GM21786 (cell line): Measurements from ENCODE around the gene RALGAPA1.
"Not testable (repeated sequence)": the region's sequence is repeated elsewhere in the genome, so short reads cannot be mapped to it uniquely, and the experiment has no call there.

Source experiments
- ATAC-seq: cut with Tn5 transposase; IDR thresholded peaks from one replicate; pipeline ENCODE4 v1.9.1; 2021; ENCODE audit not compliant: unreplicated experiment

Gene RALGAPA1

GRCh38 chr14:35808638-35809563, at the start of gene RALGAPA1:
RALGAPA1 (minus strand) TSS chr14:35809295; CDS start chr14:35808835, 460 bp downstream.
- ATAC-seq = peak; percentile 97

- no peak for ATAC-seq
Observed at GRCh38 chr14:35858521-35859209, 49.6 kb upstream of the RALGAPA1 start.

GRCh38 chr14:35855876-35856481, 46.9 kb upstream of the RALGAPA1 start:
- ATAC-seq = peak; percentile 98

DNA sequence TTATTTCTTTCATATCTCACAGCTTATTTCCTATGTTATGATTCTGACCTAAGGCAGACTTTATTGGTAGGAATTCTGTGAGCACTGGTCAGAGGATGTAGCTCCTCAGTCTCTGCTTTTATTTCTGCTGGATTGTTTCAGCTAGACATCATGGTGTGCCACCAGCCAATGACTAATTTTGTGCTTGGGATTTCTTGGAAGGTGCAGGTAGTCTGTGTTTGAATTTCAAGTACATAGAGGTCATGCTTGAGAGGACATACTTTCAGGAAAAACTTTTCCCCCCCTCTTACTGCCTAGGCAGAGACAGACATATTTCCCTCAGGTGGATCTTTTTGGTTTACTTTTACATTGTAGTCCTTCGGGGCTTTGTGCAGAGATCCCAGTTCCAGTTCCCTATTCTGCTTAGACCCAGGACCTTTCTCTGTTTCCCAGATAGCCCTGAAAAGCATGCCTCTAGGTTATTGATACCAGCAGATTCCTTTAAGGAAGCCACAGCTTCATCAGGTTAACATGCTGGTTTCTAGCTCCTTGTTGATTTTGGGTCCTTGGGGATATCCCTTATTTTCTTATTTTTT, 45.7 kb upstream of the RALGAPA1 start:
- no peak for ATAC-seq

GRCh38 chr14:35853225-35853624, 44.1 kb upstream of the RALGAPA1 start:
- ATAC-seq = no peak

DNA sequence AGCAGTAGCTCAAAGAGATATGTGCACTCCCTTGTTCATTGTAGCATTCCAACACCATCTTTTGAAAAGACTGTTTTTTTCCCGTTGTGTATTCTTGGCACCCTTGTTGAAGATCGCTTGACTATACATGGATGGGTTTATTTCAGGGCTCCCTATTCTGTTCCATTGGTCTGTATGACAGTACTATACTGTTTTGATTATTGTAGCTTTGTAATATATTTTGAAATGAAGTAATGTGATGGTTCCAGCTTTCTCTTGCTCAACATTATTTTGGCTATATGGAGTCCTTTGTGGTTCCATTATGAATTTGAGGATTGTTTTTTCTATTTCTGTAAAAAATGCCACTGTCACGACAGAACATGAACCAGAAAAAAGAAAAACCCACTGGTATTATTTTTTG, 42.7 kb upstream of the RALGAPA1 start:
- ATAC-seq = no peak

- no peak for ATAC-seq
Observed at GRCh38 chr14:35849122-35849521, 40.0 kb upstream of the RALGAPA1 start.

DNA sequence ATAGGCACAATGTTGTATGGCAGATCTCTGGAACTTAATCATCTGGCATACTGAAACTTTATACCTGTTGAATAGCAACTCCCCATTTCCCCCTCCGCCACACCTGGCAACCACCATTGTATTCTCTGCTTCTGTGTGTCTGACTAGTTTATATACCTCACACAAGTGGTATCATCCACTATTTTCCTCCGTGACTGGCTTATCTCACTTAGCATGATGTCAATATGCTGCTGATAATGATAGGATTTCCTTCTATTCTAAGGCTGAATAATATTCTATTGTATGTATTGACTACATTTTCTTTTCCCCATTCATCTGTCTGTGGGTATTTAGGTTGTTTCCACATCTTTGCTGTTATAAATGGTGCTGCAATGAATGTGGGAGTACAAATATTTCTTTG, 38.5 kb upstream of the RALGAPA1 start:
- ATAC-seq = no peak

DNA sequence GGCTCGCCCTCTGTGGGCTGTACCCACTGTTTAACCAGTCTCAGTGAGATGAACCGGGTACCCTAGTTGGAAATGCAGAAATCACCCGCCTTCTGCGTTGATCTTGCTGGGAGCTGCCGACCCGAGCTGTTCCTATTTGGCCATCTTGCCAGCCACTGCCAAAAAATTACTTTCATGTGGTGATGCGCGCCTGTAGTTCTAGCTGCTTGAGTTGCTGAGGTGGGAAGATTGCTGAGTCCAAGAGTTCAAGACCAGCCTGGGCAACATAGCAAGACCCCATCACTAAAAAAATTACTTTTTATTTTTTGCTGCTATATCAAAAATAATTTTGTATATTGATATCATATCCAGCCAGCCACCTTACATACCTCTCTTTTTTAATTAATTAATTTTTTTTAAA, 35.4 kb upstream of the RALGAPA1 start:
- ATAC-seq = no peak

DNA sequence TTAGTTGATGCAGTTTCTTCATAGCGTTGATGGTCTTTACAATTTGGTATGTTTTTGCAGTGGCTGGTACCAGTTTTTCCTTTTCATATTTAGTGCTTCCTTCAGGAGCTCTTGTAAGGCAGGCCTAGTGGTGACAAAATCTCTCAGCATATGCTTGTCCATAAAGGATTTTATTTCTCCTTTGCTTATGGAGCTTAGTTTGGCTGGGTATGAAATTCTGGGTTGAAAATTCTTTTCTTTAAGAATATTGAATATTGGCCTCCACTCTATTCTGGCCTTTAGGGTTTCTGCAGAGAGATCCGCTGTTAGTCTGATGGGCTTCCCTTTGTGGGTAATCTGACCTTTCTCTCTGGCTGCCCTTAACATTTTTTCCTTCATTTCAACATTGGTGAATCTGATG, 33.1 kb upstream of the RALGAPA1 start:
- ATAC-seq = not testable (repeated sequence)

DNA sequence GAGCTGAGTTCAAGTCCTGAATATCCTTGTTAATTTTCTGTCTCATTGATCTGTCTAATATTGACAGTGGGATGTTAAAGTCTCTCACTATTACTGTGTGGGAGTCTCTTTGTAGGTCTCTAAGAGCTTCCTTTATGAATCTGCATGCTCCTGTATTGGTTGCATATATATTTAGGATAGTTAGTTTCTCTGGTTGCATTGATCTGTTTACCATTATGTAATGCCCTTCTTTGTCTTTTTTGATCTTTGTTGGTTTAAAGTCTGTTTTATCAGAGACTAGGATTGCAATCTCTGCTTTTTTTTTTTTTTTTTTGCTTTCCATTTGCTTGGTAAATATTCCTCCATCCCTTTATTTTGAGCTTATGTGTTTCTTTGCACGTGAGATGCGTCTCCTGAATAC, 32.6 kb upstream of the RALGAPA1 start:
- not testable (repeated sequence) for ATAC-seq

DNA sequence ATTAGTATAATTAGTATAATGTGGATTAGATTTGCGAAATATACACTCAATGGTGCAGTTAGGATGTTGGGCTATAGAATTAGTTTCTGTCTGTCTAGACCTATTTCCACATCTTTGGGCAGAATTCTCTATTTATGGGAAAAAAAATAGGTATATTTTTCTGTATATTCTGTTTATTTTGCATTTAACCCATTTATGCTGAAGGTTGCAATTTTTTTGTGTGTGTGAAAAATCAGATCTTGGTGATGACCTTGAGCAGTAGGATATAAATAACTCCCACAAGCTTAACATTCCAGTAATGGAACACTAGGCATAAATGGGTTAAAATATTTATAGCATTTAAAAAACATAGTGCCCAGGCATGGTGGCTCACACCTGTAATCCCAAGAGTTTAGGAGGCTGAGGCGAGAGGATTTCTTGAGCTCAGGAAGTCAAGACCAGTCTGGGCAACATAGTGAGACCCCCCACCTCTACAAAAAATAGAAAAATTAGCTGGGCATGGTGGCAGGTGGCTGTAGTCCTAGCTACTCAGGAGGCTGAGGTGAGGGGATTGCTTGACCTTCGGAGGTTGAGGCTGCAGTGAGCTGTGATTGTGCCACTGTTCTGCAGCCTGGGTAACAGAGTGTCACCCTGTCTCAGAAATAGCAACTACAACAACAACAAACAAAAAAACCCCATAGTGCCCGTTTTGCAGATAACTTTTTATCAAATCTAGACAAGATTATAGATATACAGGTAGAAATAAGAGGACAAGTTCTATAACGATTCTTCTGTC, 26.3 kb upstream of the RALGAPA1 start:
- ATAC-seq = no peak

GRCh38 chr14:35829449-35829848, 20.4 kb upstream of the RALGAPA1 start:
- no peak for ATAC-seq

DNA sequence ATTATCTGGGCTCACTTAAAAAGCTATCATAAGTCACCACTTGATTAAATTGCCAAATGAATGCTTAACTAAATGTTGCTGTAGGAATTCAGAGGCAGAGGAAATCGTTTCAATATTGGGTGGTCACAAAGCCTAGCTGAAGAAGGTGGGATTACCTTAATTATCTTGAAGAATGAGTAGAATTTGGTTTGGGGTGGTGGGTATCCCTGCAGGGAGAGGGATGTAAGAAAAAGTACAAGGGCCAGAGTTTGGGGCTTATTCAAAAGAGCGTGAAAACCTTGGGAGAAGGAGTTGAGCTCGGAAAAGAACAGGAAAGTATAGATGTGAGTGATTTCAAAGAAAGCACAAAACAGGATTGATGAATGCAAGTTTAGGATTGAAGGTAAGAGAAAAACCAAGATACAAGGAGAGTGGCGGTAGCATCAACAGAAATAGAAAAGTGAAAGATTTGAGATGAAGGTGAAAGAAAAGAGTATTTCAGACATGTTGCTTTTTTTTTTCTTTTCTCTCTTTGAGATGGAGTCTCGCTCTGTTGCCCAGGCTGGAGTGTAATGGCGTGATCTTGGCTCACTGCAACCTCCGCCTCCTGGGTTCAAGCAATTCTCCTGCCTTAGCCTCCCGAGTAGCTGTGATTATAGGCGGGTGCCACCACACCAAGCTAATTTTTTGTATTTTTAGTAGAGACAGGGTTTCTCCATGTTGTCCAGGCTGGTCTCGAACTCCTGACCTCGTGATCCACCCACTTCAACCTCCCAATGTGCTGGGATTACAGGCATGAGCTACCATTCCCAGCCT, 18.8 kb upstream of the RALGAPA1 start:
- ATAC-seq = no peak

- no peak for ATAC-seq
Observed at GRCh38 chr14:35826952-35827416, 17.9 kb upstream of the RALGAPA1 start.

GRCh38 chr14:35826218-35826951, 17.3 kb upstream of the RALGAPA1 start, which contains the start of gene BRMS1L:
BRMS1L (plus strand) TSS chr14:35826338; CDS start chr14:35826517, 179 bp downstream.
- peak; percentile 96 for ATAC-seq

DNA sequence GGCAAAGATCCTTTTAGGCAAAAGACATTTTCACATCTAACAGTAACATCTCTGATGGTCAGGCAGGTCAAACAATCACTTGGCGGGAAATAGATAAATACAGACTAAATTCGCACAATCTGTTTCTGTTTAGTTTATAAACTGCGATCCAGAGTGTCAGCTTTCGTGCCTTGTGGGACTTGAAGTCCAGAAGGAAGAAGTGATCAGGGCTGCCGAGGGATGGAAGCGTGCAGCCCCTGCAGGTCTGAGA, 16.8 kb upstream of the RALGAPA1 start:
- ATAC-seq = no peak

DNA sequence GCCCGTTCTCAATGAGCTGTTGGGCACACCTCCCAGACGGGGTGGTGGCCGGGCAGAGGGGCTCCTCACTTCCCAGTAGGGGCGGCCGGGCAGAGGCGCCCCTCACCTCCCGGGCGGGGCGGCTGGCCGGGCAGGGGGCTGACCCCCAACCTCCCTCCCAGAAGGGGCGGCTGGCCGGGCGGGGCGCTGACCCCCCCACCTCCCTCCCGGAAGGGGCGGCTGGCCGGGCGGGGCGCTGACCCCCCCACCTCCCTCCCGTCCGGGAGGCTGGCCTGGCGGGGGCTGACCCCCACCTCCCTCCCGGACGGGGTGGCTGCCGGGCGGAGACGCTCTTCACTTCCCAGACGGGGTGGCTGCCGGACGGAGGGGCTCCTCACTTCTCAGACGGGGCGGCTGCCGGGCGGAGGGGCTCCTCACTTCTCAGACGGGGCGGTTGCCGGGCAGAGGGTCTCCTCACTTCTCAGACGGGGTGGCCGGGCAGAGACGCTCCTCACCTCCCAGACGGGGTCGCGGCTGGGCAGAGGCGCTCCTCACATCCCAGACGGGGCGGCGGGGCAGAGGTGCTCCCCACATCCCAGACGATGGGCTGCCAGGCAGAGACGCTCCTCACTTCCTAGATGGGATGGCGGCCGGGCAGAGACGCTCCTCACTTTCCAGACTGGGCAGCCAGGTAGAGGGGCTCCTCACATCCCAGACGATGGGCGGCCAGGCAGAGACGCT, 15.5 kb upstream of the RALGAPA1 start:
- not testable (repeated sequence) for ATAC-seq

- no peak for ATAC-seq
Observed at GRCh38 chr14:35822501-35822900, 13.4 kb upstream of the RALGAPA1 start.
